H1 (cell line): Measurements from ENCODE around the gene SPOUT1. TPM values are rescaled to one million over a fixed set of nuclear protein-coding genes. Genes with fewer than 3 reads are reported as not detected.

ENCODE experiments used
- CTCF ChIA-PET: fragments of 300-600 bp; sonication (Branson Sonifier 250); formaldehyde crosslinking; loops from one replicate; lab custom pipeline; 2021; ENCODE audit not compliant: partially characterized antibody; lab: Charles Lee
- POLR2A ChIA-PET: fragments of 300-600 bp; sonication (Branson Sonifier 250); formaldehyde crosslinking; loops from one replicate; lab custom pipeline; 2021; ENCODE audit warnings: inconsistent platforms; ENCODE audit not compliant: partially characterized antibody; lab: Charles Lee
- DNase-seq, 2 experiments: peaks; one replicate each; pipeline versions ENCODE4 v3.0.0 to v3.0.0-alpha.2; 2010 to 2022; ENCODE audit warnings: low spot score in 2 of 2, low read depth in 1 of 2, mixed read lengths in 1 of 2
- FAIRE-seq: peaks from 2 replicates; lab custom pipeline; 2011; peaks lifted over from hg19 to GRCh38; lab: Jason Lieb, UNC
- H2AFZ ChIP-seq: 2 replicates; pipeline ENCODE4 v1.8.1; 2012; ENCODE audit warnings: low read length, inconsistent platforms
- H2AK5ac ChIP-seq: 2 replicates; pipeline ENCODE4 v1.6.1; 2013; ENCODE audit warnings: low read depth, low read length
- H2BK120ac ChIP-seq: replicated peaks from 2 replicates; pipeline ENCODE3; 2013; ENCODE audit warnings: low read depth, low read length, inconsistent platforms
- H2BK12ac ChIP-seq: 2 replicates; pipeline ENCODE4 v1.6.1; 2013; ENCODE audit warnings: low read depth, low read length
- H2BK15ac ChIP-seq: 2 replicates; pipeline ENCODE4 v1.6.1; 2013; ENCODE audit warnings: low read length
- H2BK20ac ChIP-seq: 2 replicates; pipeline ENCODE4 v1.6.1; 2013; ENCODE audit warnings: low read length
- H2BK5ac ChIP-seq: 2 replicates; pipeline ENCODE4 v1.6.1; 2013; ENCODE audit warnings: low read depth, low read length
- H3K14ac ChIP-seq: 2 replicates; pipeline ENCODE4 v1.6.1; 2013; ENCODE audit warnings: inconsistent platforms; ENCODE audit not compliant: insufficient read length
- H3K18ac ChIP-seq: 2 replicates; pipeline ENCODE4 v1.6.1; 2013; ENCODE audit warnings: low read length; ENCODE audit errors: extremely low read depth
- H3K23ac ChIP-seq: 2 replicates; pipeline ENCODE4 v1.6.1; 2013; ENCODE audit warnings: inconsistent platforms; ENCODE audit not compliant: insufficient read length
- H3K23me2 ChIP-seq: 2 replicates; pipeline ENCODE4 v1.6.1; 2013; ENCODE audit warnings: low read depth, low read length
- H3K27ac ChIP-seq: 2 replicates; pipeline ENCODE4 v1.6.1; 2011; ENCODE audit warnings: low read depth, low read length, inconsistent platforms
- H3K27me3 ChIP-seq, 4 experiments: replicated peaks in 1 of 4; 1 replicate in 1 of 4; 2 replicates in 3 of 4; pipeline versions ENCODE4 v1.6.1 to v1.8.1; 2011 to 2013; ENCODE audit warnings: low read length in 3 of 4, mild to moderate bottlenecking in 3 of 4, inconsistent platforms in 2 of 4, mixed read lengths in 2 of 4, moderate library complexity in 1 of 4; ENCODE audit not compliant: control insufficient read depth in 3 of 4, insufficient read depth in 3 of 4; ENCODE audit errors: extremely low read depth in 1 of 4
- H3K36me3 ChIP-seq, 4 experiments: 2 replicates each; pipeline versions ENCODE4 v1.6.1 to v1.8.1; 2011 to 2013; ENCODE audit warnings: mild to moderate bottlenecking in 4 of 4, low read length in 3 of 4, moderate library complexity in 2 of 4, control low read depth in 1 of 4, inconsistent platforms in 1 of 4; ENCODE audit not compliant: insufficient read depth in 4 of 4, control insufficient read depth in 2 of 4
- H3K4ac ChIP-seq: replicated peaks from 2 replicates; pipeline ENCODE3; 2013; ENCODE audit warnings: low read length, low read depth, mixed read lengths, inconsistent platforms; ENCODE audit not compliant: insufficient read length
- H3K4me1 ChIP-seq, 4 experiments: replicated peaks in 1 of 4; 1 replicate in 1 of 4; 2 replicates in 3 of 4; pipeline versions ENCODE4 v1.6.1 to v1.8.1; 2011 to 2013; ENCODE audit warnings: low read length in 3 of 4, inconsistent platforms in 2 of 4, mixed read lengths in 1 of 4; ENCODE audit not compliant: insufficient read depth in 4 of 4, control insufficient read depth in 3 of 4
- H3K4me2 ChIP-seq, 2 experiments: 2 replicates each; pipeline versions ENCODE4 v1.6.1 to v1.8.1; 2011 to 2013; ENCODE audit warnings: low read depth in 2 of 2, low read length in 2 of 2, control low read depth in 1 of 2, inconsistent platforms in 1 of 2, mild to moderate bottlenecking in 1 of 2; ENCODE audit not compliant: insufficient read depth in 1 of 2
- H3K4me3 ChIP-seq, 4 experiments: fragments of 200-600, 300-600 bp in 1 of 4; sonication (generic), shearing (Covaris generic), sonication (Bioruptor Twin) in 1 of 4; 2 replicates each; pipeline versions ENCODE4 v1.5.1 to v1.8.1; 2011 to 2016; ENCODE audit warnings: low read length in 4 of 4, low read depth in 3 of 4, control low read depth in 2 of 4, inconsistent platforms in 2 of 4, mild to moderate bottlenecking in 2 of 4, mixed read lengths in 1 of 4, moderate library complexity in 1 of 4; ENCODE audit not compliant: insufficient read depth in 2 of 4; ENCODE audit errors: extremely low read depth in 1 of 4
- H3K56ac ChIP-seq: replicated peaks from 2 replicates; pipeline ENCODE3; 2013; ENCODE audit warnings: low read depth, mild to moderate bottlenecking, mixed read lengths, low read length, inconsistent platforms; ENCODE audit not compliant: insufficient read length
- H3K79me1 ChIP-seq: 2 replicates; pipeline ENCODE4 v1.6.1; 2013; ENCODE audit warnings: low read depth, low read length, control low read depth
- H3K79me2 ChIP-seq, 2 experiments: 2 replicates each; pipeline versions ENCODE4 v1.6.1 to v1.8.1; 2012 to 2013; ENCODE audit warnings: low read length in 2 of 2, mild to moderate bottlenecking in 2 of 2, inconsistent platforms in 1 of 2; ENCODE audit not compliant: insufficient read depth in 2 of 2, control insufficient read depth in 1 of 2
- H3K9ac ChIP-seq, 4 experiments: replicated peaks in 1 of 4; 1 replicate in 1 of 4; 2 replicates in 3 of 4; pipeline versions ENCODE4 v1.6.1 to v1.8.1; 2011 to 2013; ENCODE audit warnings: low read depth in 3 of 4, low read length in 3 of 4, control low read depth in 2 of 4, mild to moderate bottlenecking in 2 of 4, moderate library complexity in 2 of 4, inconsistent platforms in 1 of 4; ENCODE audit errors: extremely low read depth in 1 of 4
- H3K9me3 ChIP-seq, 2 experiments: 2 replicates each; pipeline versions ENCODE4 v1.6.1 to v1.8.1; 2012 to 2013; ENCODE audit warnings: mild to moderate bottlenecking in 2 of 2, moderate library complexity in 2 of 2, control low read depth in 1 of 2, inconsistent platforms in 1 of 2, low read depth in 1 of 2, low read length in 1 of 2, mixed read lengths in 1 of 2; ENCODE audit not compliant: insufficient read depth in 2 of 2
- H4K20me1 ChIP-seq, 2 experiments: replicated peaks in 1 of 2; 2 replicates each; pipeline versions ENCODE3 to v1.8.1; 2011 to 2013; ENCODE audit warnings: inconsistent platforms in 2 of 2, low read length in 2 of 2, mild to moderate bottlenecking in 1 of 2; ENCODE audit not compliant: insufficient read depth in 2 of 2, control insufficient read depth in 1 of 2
- H4K5ac ChIP-seq: 2 replicates; pipeline ENCODE4 v1.6.1; 2013; ENCODE audit warnings: low read length, low read depth, mixed read lengths, inconsistent platforms; ENCODE audit not compliant: insufficient read length
- H4K8ac ChIP-seq: 2 replicates; pipeline ENCODE4 v1.8.0; 2013; ENCODE audit warnings: mild to moderate bottlenecking, moderate library complexity, low read length, inconsistent platforms; ENCODE audit not compliant: insufficient read depth; ENCODE audit errors: extremely low read depth
- H4K91ac ChIP-seq: replicated peaks from 2 replicates; pipeline ENCODE3; 2013; ENCODE audit warnings: low read length, mixed read lengths, inconsistent platforms; ENCODE audit not compliant: insufficient read length
- BCL11A ChIP-seq, 2 experiments: IDR thresholded peaks; one replicate each; pipeline ENCODE4 v1.6.1; 2011; ENCODE audit warnings: low read depth in 2 of 2, low read length in 2 of 2, mild to moderate bottlenecking in 2 of 2
- CHD2 ChIP-seq: IDR thresholded peaks from 2 replicates; pipeline ENCODE4 v1.6.1; 2012; ENCODE audit warnings: low read length, improper control_type of control experiment
- POLR2A ChIP-seq, 2 experiments: IDR thresholded peaks; 1 replicate in 1 of 2; 2 replicates in 1 of 2; pipeline ENCODE4 v1.6.1; 2011; ENCODE audit warnings: low read depth in 2 of 2, low read length in 2 of 2, mild to moderate bottlenecking in 2 of 2; ENCODE audit errors: control extremely low read depth in 1 of 2
- POLR2AphosphoS5 ChIP-seq: IDR thresholded peaks from 2 replicates; pipeline ENCODE4 v1.6.1; 2011; ENCODE audit warnings: low read depth, low read length
- RAD21 ChIP-seq, 2 experiments: IDR thresholded peaks in 1 of 2; conservative IDR thresholded peaks in 1 of 2; 2 replicates each; pipeline ENCODE4 v1.6.1; 2011; ENCODE audit warnings: low read depth in 2 of 2, low read length in 2 of 2, improper control_type of control experiment in 1 of 2, inconsistent platforms in 1 of 2, mild to moderate bottlenecking in 1 of 2, moderate library complexity in 1 of 2
- RFX5 ChIP-seq: IDR thresholded peaks from 2 replicates; pipeline ENCODE4 v1.6.1; 2011; ENCODE audit warnings: low read depth, low read length, improper control_type of control experiment, borderline replicate concordance
- SIX5 ChIP-seq: IDR thresholded peaks from 2 replicates; pipeline ENCODE4 v1.6.1; 2011; ENCODE audit warnings: mild to moderate bottlenecking, low read depth, low read length
- SP2 ChIP-seq: IDR thresholded peaks from 2 replicates; pipeline ENCODE4 v1.6.1; 2012; ENCODE audit warnings: mild to moderate bottlenecking, low read length, inconsistent platforms
- SRF ChIP-seq: IDR thresholded peaks from 2 replicates; pipeline ENCODE4 v1.6.1; 2011; ENCODE audit warnings: mild to moderate bottlenecking, low read depth, low read length, moderate library complexity
- TAF1 ChIP-seq: IDR thresholded peaks from 2 replicates; pipeline ENCODE4 v1.6.1; 2011; ENCODE audit warnings: mild to moderate bottlenecking, low read depth, low read length
- TCF12 ChIP-seq: IDR thresholded peaks from 2 replicates; pipeline ENCODE4 v1.6.1; 2011; ENCODE audit warnings: low read depth, mild to moderate bottlenecking, low read length
- TEAD4 ChIP-seq: IDR thresholded peaks from 2 replicates; pipeline ENCODE4 v1.6.1; 2012; ENCODE audit warnings: low read depth, low read length, inconsistent platforms, mixed read lengths
- WGBS, 2 experiments: shearing (Covaris generic) in 1 of 2; methylation state at CpG; one replicate each; pipeline versions ENCODE4 v1.1.6 to v1.1.7; 2013 to 2015; ENCODE audit warnings: low lambda C conversion rate in 2 of 2, mixed read lengths in 2 of 2, inconsistent platforms in 1 of 2, low coverage in 1 of 2, missing lambda C conversion rate in 1 of 2; ENCODE audit not compliant: insufficient replicate concordance in 2 of 2, insufficient coverage in 1 of 2, insufficient read length in 1 of 2; ENCODE audit errors: extremely low coverage in 1 of 2, missing lambda C conversion rate in 1 of 2; 5-methylcytosine and 5-hydroxymethylcytosine counted together
- polyA plus RNA-seq, 7 experiments: library from polyadenylated mRNA; depleted of rRNA in 3 of 7; stranded (reverse) in 5 of 7; unstranded in 2 of 7; fragments of >200 nt in 5 of 7; fragments of 200-250 nt in 2 of 7; gene quantifications; 1 replicate in 5 of 7; 2 replicates in 1 of 7; 4 replicates in 1 of 7; pipeline versions ENCODE4 v1.2.1 to v1.2.3, GENCODE V29; 2011 to 2013; ENCODE audit warnings: missing spikeins in 2 of 7, mixed read lengths in 2 of 7
- total RNA-seq: library from RNA; stranded (reverse); fragmentation: NEBNext Ultra II Directional; extraction: Animal tissue kit (Norgen Biotek cat#: 25700); gene quantifications from 2 replicates; pipeline ENCODE4 v1.2.1, GENCODE V29; 2021
- TF ChIP-seq, protein P1 (sequence below): IDR thresholded peaks from 2 replicates; pipeline ENCODE4 v1.6.1; 2012; ENCODE audit warnings: low read length, inconsistent platforms

The SPOUT1 gene
- total and polyA plus RNA-seq, 2 of the 8 experiments (the other 6 are each of a cell fraction or from before 2014, with no cell fraction given) = 69.2 to 77.8 TPM

GRCh38 chr9:128822407-128823042, 7.1 kb downstream of the SPOUT1 start:
- CTCF ChIA-PET = no interaction called here
- H4K8ac ChIP-seq = no peak overlapping the region
- TF ChIP-seq SP2 (no peak), RAD21 (IDR thresholded peaks at IDR 0.05 in 1 of 2, conservative IDR thresholded peaks at IDR 0.05 in 1 of 2; ENCODE audit: low read depth in 2 of 2, low read length in 2 of 2) (no peak), CHD2 (no peak), SRF (no peak), TAF1 (no peak), TEAD4 (no peak), TCF12 (no peak), RFX5 (no peak), POLR2A (IDR thresholded peaks at IDR 0.05; ENCODE audit: control extremely low read depth in 1 of 2, low read depth in 2 of 2, low read length in 2 of 2) (no peak), SIX5 (no peak), POLR2AphosphoS5 (no peak), BCL11A (IDR thresholded peaks at IDR 0.05; ENCODE audit: low read depth in 2 of 2, low read length in 2 of 2) (no peak)
- TF ChIP-seq, protein P1, sequence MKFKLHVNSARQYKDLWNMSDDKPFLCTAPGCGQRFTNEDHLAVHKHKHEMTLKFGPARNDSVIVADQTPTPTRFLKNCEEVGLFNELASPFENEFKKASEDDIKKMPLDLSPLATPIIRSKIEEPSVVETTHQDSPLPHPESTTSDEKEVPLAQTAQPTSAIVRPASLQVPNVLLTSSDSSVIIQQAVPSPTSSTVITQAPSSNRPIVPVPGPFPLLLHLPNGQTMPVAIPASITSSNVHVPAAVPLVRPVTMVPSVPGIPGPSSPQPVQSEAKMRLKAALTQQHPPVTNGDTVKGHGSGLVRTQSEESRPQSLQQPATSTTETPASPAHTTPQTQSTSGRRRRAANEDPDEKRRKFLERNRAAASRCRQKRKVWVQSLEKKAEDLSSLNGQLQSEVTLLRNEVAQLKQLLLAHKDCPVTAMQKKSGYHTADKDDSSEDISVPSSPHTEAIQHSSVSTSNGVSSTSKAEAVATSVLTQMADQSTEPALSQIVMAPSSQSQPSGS = no peak

More at GRCh38 chr9:128822407-128823042, 7.1 kb downstream of the SPOUT1 start:
- peaks cover 0 to 11% (median 3%) of the 10 kb centered on the region in 4 experiments; a peak in 2 of 7 replicates for H3K4me1 ChIP-seq
- no peaks in the 10 kb centered on the region for H3K9me3 ChIP-seq
- no peak overlapping the region for H2BK120ac ChIP-seq
- H2BK20ac ChIP-seq = no peak overlapping the region
- POLR2A ChIA-PET = interaction anchor here (1.1 kb wide), 1 partner anchor 13 kb away, joined by 3 read pairs; no protein-coding TSS in a partner anchor
- no peak overlapping the region for H2AFZ ChIP-seq
- H3K23ac ChIP-seq = no peak overlapping the region
- no peak for FAIRE-seq
- H3K4me3 ChIP-seq = no peak overlapping the region
- no peak overlapping the region for H2BK5ac ChIP-seq
- H2BK12ac ChIP-seq = no peak overlapping the region
- no peak overlapping the region for H3K14ac ChIP-seq
- no peak for DNase-seq
- no peak overlapping the region for H2BK15ac ChIP-seq
- no peak overlapping the region for H4K91ac ChIP-seq
- no peak overlapping the region for H3K4ac ChIP-seq
- H3K18ac ChIP-seq = no peak overlapping the region
- no peaks in the 10 kb centered on the region for H3K27me3 ChIP-seq
- 93% methylated on average over 21 of the region's 22 CpGs; no CpG with 5 or more reads in 1 of the 2 experiments for WGBS, 2 experiments
- peaks cover 5 to 26% of the 10 kb centered on the region in 2 experiments for H4K20me1 ChIP-seq
- H4K5ac ChIP-seq = no peak overlapping the region
- no peaks in the 10 kb centered on the region; the same call in 1 of the 2 replicates for H3K79me1 ChIP-seq
- no peak overlapping the region for H3K56ac ChIP-seq
- H3K4me2 ChIP-seq = no peak overlapping the region
- no peak overlapping the region for H2AK5ac ChIP-seq
- H3K36me3 ChIP-seq = peaks cover 28 to 56% (median 51%) of the 10 kb centered on the region in 4 experiments
- H3K9ac ChIP-seq = no peak overlapping the region
- H3K79me2 ChIP-seq = no peaks in the 10 kb centered on the region
- H3K23me2 ChIP-seq = peaks cover 7% of the 10 kb centered on the region; the same call in 1 of the 2 replicates
- no peak overlapping the region for H3K27ac ChIP-seq
